Sigmoid colon (tissue), 7 donors: Measurements from ENCODE around the gene GBP2. TPM values are rescaled to one million over a fixed set of nuclear protein-coding genes. Genes with fewer than 3 reads are reported as not detected.

Experiments used
- DNase-seq: peaks from one replicate; pipeline ENCODE4 v3.0.0-alpha.2; 2019
- H3K27ac ChIP-seq, 4 donors: fragments of 200-600 bp; sonication (generic); one replicate each; pipeline ENCODE4 v1.5.1; 2016 to 2019; ENCODE audit warnings: mild to moderate bottlenecking in 1 of 4
- H3K27me3 ChIP-seq, 3 donors: fragments of 200-600 bp; sonication (generic); one replicate each; pipeline ENCODE4 v1.5.1; 2019; ENCODE audit warnings: mild to moderate bottlenecking in 1 of 3
- H3K36me3 ChIP-seq, 4 donors: fragments of 200-600 bp; sonication (generic); one replicate each; pipeline ENCODE4 v1.5.1; 2016 to 2019
- H3K4me1 ChIP-seq, 4 donors: fragments of 200-600 bp; sonication (generic); one replicate each; pipeline ENCODE4 v1.5.1; 2017 to 2019
- H3K4me3 ChIP-seq, 4 donors: fragments of 200-600 bp; sonication (generic); one replicate each; pipeline ENCODE4 v1.5.1; 2017 to 2019; ENCODE audit warnings: mild to moderate bottlenecking in 2 of 4, moderate library complexity in 1 of 4
- H3K9me3 ChIP-seq, 4 donors: fragments of 200-600 bp in 3 of 4; sonication (generic) in 3 of 4; one replicate each; pipeline versions ENCODE4 v1.5.1 to v1.6.1; 2013 to 2019
- CTCF ChIP-seq, 4 experiments: fragments of 450-650 bp in 3 of 4; fragments of 200-600 bp in 1 of 4; IDR thresholded peaks; one replicate each; pipeline ENCODE4 v1.5.1; 2016 to 2019; ENCODE audit warnings: antibody characterized with exemption in 4 of 4, mild to moderate bottlenecking in 3 of 4, moderate library complexity in 2 of 4
- EP300 ChIP-seq, 4 donors: sonication (generic); formaldehyde crosslinking; IDR thresholded peaks; one replicate each; pipeline ENCODE4 v1.6.1; 2017; ENCODE audit warnings: antibody characterized with exemption in 4 of 4
- POLR2A ChIP-seq, 2 donors: fragments of 450-650 bp; IDR thresholded peaks; one replicate each; pipeline ENCODE4 v1.6.1; 2016; ENCODE audit warnings: antibody characterized with exemption in 2 of 2, mild to moderate bottlenecking in 2 of 2, moderate library complexity in 2 of 2
- POLR2AphosphoS5 ChIP-seq, 4 donors: sonication (generic); formaldehyde crosslinking; IDR thresholded peaks; one replicate each; pipeline ENCODE4 v1.6.1; 2017; ENCODE audit warnings: antibody characterized with exemption in 4 of 4
- WGBS, 2 donors: extraction: QIAGEN DNeasy Blood & Tissue Kit; methylation state at CpG; one replicate each; pipeline ENCODE4 v1.1.7; 2013; 5-methylcytosine and 5-hydroxymethylcytosine counted together
- intact Hi-C: fragments of 100-400 bp; cut with DNase I; formaldehyde crosslinking; loops from one replicate; pipeline ENCODE4 v1.15.1; 2023
- polyA plus RNA-seq, 3 donors: library from polyadenylated mRNA; stranded (reverse); fragments of 200-250 nt; gene quantifications; one replicate each; pipeline ENCODE4 v1.2.3, GENCODE V29; 2013
- total RNA-seq, 4 donors: library from RNA; depleted of rRNA; stranded (reverse); fragments of >200 nt; gene quantifications; one replicate each; pipeline ENCODE4 v1.1.0, GENCODE V29; 2016
- donor health status: healthy with polysubstance abuse.
- donor health status: Bipolar disorder and iron deficiency.
- donor health status: healthy.

The GBP2 gene
- total and polyA plus RNA-seq, 7 donors = 39.5 to 152 (median 115) TPM

DNA sequence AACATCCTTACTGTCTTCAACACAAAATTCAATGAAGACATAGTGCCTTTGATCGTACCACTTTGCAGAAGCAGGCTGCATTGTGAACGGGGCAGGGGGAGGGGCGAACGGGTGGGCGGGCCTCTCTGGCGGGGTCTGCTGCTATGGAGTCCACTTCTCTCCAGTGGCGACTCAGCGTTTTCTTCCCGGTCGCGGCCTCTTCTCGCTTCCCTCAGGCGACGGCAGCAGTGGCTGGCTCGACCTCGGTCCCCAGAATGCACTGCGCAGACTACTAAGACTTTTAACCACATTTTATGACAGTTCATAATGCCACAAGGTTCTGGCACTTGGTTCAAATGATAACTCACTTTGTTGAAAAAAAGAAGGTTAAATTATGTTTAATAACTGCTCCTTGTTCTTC is 21.2 kb downstream of the GBP2 start:
- H3K36me3 ChIP-seq = peaks cover 11 to 63% (median 37%) of the 10 kb centered on the region in 4 donors

GRCh38 chr1:89104147-89104546 is 21.8 kb downstream of the GBP2 start:
- intact Hi-C loops = no loop called here
- no peaks in the 10 kb centered on the region for H3K4me1 ChIP-seq
- WGBS, 2 donors = 83 to 91% methylated on average over 2 of the region's 2 CpGs
- no peaks in the 10 kb centered on the region for H3K27me3 ChIP-seq
- no peak for DNase-seq
- no peaks in the 10 kb centered on the region for H3K9me3 ChIP-seq
- H3K36me3 ChIP-seq = peaks cover 10 to 58% (median 31%) of the 10 kb centered on the region in 4 donors
- H3K4me3 ChIP-seq = no peak overlapping the region
- TF ChIP-seq CTCF (IDR thresholded peaks at IDR 0.05) (no peak), EP300 (IDR thresholded peaks at IDR 0.05) (no peak), POLR2A (IDR thresholded peaks at IDR 0.05) (no peak), POLR2AphosphoS5 (IDR thresholded peaks at IDR 0.05) (no peak)
- H3K27ac ChIP-seq = no peak overlapping the region

More for the DNA sequence above, 21.2 kb downstream of the GBP2 start:
- DNase-seq = no peak
- TF ChIP-seq POLR2A (IDR thresholded peaks at IDR 0.05) (no peak), CTCF (IDR thresholded peaks at IDR 0.05) (no peak), POLR2AphosphoS5 (IDR thresholded peaks at IDR 0.05) (no peak), EP300 (IDR thresholded peaks at IDR 0.05) (no peak)
- H3K9me3 ChIP-seq = no peaks in the 10 kb centered on the region
- WGBS, 2 donors = 96 to 97% methylated on average over 17 of the region's 17 CpGs
- intact Hi-C loops = no loop called here
- no peak overlapping the region for H3K4me3 ChIP-seq
- H3K4me1 ChIP-seq = no peaks in the 10 kb centered on the region
- no peaks in the 10 kb centered on the region for H3K27me3 ChIP-seq
- H3K27ac ChIP-seq = no peak overlapping the region

GRCh38 chr1:89102021-89102420 is 23.9 kb downstream of the GBP2 start:
- Histone ChIP-seq H3K36me3 (peaks cover 3 to 36% (median 17%) of the 10 kb centered on the region in 4 donors), H3K9me3 (no peaks in the 10 kb centered on the region), H3K27ac (no peak overlapping the region), H3K4me3 (no peak overlapping the region), H3K27me3 (no peaks in the 10 kb centered on the region), H3K4me1 (no peaks in the 10 kb centered on the region)
- TF ChIP-seq EP300 (IDR thresholded peaks at IDR 0.05) (no peak), CTCF (IDR thresholded peaks at IDR 0.05) (no peak), POLR2AphosphoS5 (IDR thresholded peaks at IDR 0.05) (no peak), POLR2A (IDR thresholded peaks at IDR 0.05) (no peak)
- intact Hi-C loops = no loop called here
- no peak for DNase-seq

DNA sequence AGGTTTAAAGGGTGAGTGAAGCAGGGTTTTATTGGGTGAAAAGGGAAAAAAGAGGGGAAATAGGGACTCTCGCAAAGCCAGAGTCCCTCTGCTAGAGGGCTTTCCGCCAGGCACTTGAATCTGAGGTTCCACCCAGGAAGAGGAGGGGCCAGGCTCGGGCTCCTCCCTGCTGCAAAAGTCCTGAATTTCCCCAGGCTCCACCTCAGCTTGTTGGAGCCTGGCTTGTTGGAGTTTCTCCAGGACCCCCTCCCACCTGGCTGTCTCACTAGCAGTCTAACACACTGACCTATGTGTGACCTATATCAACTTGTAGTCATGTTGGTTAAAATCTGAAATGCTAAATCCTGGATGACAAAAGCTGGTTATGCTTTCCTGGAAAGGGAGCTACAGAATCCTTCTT is 25.5 kb downstream of the GBP2 start:
- 92 to 93% methylated on average over 3 of the region's 3 CpGs for WGBS, 2 donors
- no peaks in the 10 kb centered on the region for H3K27me3 ChIP-seq
- intact Hi-C loops = no loop called here
- TF ChIP-seq POLR2A (IDR thresholded peaks at IDR 0.05) (no peak), EP300 (IDR thresholded peaks at IDR 0.05) (no peak), POLR2AphosphoS5 (IDR thresholded peaks at IDR 0.05) (no peak), CTCF (IDR thresholded peaks at IDR 0.05) (no peak)
- peaks cover 3 to 20% (median 10%) of the 10 kb centered on the region in 4 donors for H3K36me3 ChIP-seq
- H3K9me3 ChIP-seq = no peaks in the 10 kb centered on the region
- DNase-seq = no peak
- no peak overlapping the region for H3K27ac ChIP-seq
- H3K4me3 ChIP-seq = no peak overlapping the region
- no peaks in the 10 kb centered on the region for H3K4me1 ChIP-seq

- Histone ChIP-seq H3K36me3 (peaks cover 0 to 5% (median 0%) of the 10 kb centered on the region in 4 donors), H3K27ac (no peak overlapping the region), H3K4me1 (no peaks in the 10 kb centered on the region), H3K4me3 (no peak overlapping the region), H3K9me3 (no peaks in the 10 kb centered on the region), H3K27me3 (no peaks in the 10 kb centered on the region)
- DNase-seq = no peak
- 75 to 83% methylated on average over 3 of the region's 3 CpGs for WGBS, 2 donors
- TF ChIP-seq CTCF (IDR thresholded peaks at IDR 0.05) (no peak), POLR2AphosphoS5 (IDR thresholded peaks at IDR 0.05) (no peak), POLR2A (IDR thresholded peaks at IDR 0.05) (no peak), EP300 (IDR thresholded peaks at IDR 0.05) (no peak)
- intact Hi-C loops = no loop called here
These were observed 27.1 kb downstream of the GBP2 start for GRCh38 chr1:89098857-89099256.
